Measurements from ENCODE around the gene CYP27B1.

CYP27B1 gene

DNA sequence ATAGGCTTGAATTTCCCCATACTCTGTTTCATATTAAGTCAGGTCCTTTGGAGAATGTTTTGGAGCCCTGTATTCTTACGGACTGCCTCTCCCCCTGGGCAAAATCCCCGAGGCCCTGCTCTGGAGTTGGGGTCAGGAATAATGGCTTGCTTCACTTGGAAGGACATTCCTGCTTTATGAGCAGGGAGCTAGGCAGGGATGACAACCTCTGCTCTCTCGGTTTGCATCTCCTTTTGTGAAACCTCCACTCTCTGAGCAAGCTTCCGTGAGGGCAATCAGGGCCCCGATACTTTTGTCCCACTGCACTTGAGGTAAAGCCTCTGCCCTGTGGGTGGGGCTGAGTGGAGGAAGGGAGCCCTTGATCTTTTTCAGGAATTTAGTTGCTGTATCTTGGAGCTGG lies 53.7 kb downstream of the CYP27B1 start:
- no peak for DNase-seq (ENCODE audit: low spot score)
- TF ChIP-seq, protein P1, sequence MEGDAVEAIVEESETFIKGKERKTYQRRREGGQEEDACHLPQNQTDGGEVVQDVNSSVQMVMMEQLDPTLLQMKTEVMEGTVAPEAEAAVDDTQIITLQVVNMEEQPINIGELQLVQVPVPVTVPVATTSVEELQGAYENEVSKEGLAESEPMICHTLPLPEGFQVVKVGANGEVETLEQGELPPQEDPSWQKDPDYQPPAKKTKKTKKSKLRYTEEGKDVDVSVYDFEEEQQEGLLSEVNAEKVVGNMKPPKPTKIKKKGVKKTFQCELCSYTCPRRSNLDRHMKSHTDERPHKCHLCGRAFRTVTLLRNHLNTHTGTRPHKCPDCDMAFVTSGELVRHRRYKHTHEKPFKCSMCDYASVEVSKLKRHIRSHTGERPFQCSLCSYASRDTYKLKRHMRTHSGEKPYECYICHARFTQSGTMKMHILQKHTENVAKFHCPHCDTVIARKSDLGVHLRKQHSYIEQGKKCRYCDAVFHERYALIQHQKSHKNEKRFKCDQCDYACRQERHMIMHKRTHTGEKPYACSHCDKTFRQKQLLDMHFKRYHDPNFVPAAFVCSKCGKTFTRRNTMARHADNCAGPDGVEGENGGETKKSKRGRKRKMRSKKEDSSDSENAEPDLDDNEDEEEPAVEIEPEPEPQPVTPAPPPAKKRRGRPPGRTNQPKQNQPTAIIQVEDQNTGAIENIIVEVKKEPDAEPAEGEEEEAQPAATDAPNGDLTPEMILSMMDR (IDR thresholded peaks at IDR 0.05; ENCODE audit: borderline replicate concordance, control extremely low read depth, extremely low read depth, insufficient read depth, missing control alignments), result no peak
- in situ Hi-C loops (cut with MboI; ENCODE audit: low sequenced_read_pairs, unreplicated experiment), result no loop called here

DNA sequence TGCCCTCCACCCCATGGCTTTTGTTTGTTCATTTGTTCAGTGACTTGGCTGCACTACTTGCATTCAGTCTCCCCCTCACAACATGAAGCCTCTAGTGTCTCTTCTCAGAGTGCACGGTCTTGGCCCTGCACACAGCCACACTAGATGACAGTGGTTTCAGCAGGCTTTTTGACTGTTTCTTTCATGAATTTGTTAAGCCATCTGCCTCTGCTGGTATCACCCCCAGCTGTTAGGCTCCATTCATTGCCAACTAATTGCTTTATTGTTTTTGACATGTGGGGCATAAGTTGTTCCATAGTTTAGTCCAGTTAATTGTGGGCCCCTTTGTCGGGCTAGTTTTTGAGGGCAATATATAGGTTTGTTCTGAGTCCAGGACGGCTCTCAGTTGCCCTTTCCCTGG lies 54.2 kb downstream of the CYP27B1 start:
- in situ Hi-C loops (cut with MboI; ENCODE audit: low sequenced_read_pairs, unreplicated experiment), result no loop called here
- DNase-seq (ENCODE audit: low spot score), result no peak
- TF ChIP-seq, protein P1 (IDR thresholded peaks at IDR 0.05; ENCODE audit: borderline replicate concordance, control extremely low read depth, extremely low read depth, insufficient read depth, missing control alignments), result no peak

Measured in GM13976 (cell line).